ENCODE measurements around the gene COX7A2L.
A peak's percentile ranks its signal among the peaks of the same experiment; 100 is the strongest.
"Not testable (repeated sequence)": the region's sequence is repeated elsewhere in the genome, so short reads cannot be mapped to it uniquely, and the experiment has no call there.

Gene COX7A2L, protein sequence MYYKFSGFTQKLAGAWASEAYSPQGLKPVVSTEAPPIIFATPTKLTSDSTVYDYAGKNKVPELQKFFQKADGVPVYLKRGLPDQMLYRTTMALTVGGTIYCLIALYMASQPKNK

GRCh38 chr2:42360890-42361727 is at the start of gene COX7A2L:
Gene COX7A2L (minus strand): TSS chr2:42361217. CDS start chr2:42361161, 56 bp downstream.
- DNase-seq, result peak; percentile 93

GRCh38 chr2:42408009-42408408 is 47.0 kb upstream of the COX7A2L start:
- DNase-seq, result no peak

DNA sequence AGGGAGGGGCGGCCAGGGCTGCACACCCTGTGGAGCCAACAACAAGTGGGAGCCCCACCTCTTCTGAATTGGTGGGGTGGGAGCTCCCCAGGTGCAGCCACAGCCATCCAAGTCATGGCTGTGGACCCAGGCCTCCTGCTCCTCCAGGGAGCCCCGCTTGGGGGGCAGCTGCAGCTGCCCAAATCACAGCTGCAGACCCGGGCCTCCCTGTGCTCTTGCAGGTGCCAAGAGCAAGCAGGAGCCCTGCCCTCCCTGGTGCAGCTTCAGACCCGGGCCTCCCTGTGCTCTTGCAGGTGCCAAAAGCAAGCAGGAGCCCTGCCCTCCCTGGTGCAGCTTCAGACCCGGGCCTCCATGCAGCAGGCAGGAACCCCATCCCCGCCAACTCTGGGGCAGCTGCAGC is 46.5 kb upstream of the COX7A2L start:
- DNase-seq, result no peak

GRCh38 chr2:42404676-42405075 is 43.7 kb upstream of the COX7A2L start:
- no peak for DNase-seq

GRCh38 chr2:42401773-42402172 is 40.8 kb upstream of the COX7A2L start:
- no peak for DNase-seq

- not testable (repeated sequence) for DNase-seq
These were observed 37.0 kb upstream of the COX7A2L start for GRCh38 chr2:42398052-42398451.

GRCh38 chr2:42393320-42393719 is 32.3 kb upstream of the COX7A2L start:
- DNase-seq, result not testable (repeated sequence)

- DNase-seq, result no peak
These were observed 31.2 kb upstream of the COX7A2L start for GRCh38 chr2:42392191-42392590.

DNA sequence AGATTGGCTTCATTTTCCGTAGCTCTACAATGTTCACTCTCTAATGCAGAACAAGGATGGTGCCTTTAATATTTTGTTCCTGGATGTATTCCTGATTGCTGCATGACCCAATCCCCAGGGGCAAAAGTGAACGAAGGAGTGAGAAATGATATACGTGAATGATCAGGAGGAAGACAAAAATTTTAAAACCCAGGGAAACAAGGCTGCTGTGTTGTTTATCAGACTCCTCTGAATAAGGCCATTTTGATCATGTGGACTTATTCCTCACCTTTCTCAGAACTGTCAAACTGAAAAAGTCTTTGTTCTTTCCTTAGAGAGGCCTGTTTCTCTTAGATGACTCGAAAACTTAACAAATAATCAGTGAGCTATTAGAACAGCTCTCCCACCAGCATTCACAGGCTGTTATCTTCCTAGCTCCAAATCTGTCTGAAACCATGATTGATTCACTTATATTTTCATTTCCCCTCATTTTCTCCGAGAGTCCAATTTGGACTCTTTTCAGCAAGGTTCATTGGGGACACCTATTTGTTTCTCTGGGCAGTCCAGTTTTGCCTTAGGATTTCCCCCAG is 29.5 kb upstream of the COX7A2L start:
- no peak for DNase-seq

DNA sequence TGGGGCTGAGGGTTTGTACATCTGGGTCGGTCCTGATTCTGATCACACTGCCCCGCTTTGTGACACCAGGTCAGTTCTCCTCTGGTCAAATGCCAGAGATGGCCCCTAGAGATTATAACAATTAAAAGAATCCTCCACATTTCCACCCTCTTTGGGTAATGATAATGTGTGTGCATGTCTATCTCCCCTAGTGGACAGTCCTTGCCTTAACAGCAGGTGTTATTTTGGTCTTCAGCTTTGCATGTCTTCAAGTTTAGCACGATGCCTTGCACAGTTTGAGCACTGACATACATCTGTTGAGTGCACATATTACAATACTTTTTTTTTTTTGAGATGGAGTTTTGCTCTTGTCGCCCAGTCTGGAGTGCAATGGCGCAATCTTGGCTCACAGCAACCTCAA is 25.7 kb upstream of the COX7A2L start:
- DNase-seq, result no peak

- no peak for DNase-seq
These were observed 24.2 kb upstream of the COX7A2L start for GRCh38 chr2:42385225-42385624.

DNA sequence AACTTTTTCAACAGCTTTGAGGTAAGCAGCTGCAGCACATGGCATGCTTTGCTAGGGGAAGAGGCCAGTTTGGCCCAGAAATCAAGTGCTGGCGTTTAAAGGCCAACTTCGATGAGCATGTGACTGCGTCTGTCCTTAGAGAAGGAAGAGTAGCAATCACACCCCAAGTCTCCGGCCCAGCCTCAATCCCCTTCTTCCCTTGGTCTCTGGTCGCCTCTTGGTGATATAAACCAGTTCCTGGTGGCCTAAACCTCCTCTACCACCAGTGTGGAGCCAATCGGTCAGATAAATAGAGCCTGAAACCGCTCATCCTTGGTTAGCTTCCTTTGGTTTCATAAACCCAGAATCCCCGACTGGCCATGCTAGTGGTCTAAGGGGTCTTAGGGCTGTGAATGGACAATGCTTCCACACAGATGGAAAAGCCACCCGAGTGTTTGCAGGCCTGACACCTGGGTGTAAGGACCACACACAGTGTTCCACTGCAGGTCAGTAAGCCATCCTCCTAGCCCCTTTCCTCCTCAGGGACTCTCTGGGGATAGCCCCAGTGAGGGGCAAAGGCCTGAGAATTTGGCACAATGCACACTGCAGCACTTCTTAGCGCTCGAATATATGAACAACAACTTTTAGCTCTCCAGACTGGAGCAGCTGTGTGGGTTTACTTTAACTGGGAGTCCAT is 23.0 kb upstream of the COX7A2L start:
- DNase-seq, result no peak

GRCh38 chr2:42382144-42382543 is 21.1 kb upstream of the COX7A2L start:
- DNase-seq, result no peak

GRCh38 chr2:42380026-42380425 is 19.0 kb upstream of the COX7A2L start:
- DNase-seq, result not testable (repeated sequence)

- no peak for DNase-seq
These were observed 17.4 kb upstream of the COX7A2L start for GRCh38 chr2:42378415-42378814.

GRCh38 chr2:42376758-42377157 is 15.7 kb upstream of the COX7A2L start:
- DNase-seq, result no peak

- DNase-seq, result no peak
These were observed 11.6 kb upstream of the COX7A2L start for GRCh38 chr2:42372474-42373200.

DNA sequence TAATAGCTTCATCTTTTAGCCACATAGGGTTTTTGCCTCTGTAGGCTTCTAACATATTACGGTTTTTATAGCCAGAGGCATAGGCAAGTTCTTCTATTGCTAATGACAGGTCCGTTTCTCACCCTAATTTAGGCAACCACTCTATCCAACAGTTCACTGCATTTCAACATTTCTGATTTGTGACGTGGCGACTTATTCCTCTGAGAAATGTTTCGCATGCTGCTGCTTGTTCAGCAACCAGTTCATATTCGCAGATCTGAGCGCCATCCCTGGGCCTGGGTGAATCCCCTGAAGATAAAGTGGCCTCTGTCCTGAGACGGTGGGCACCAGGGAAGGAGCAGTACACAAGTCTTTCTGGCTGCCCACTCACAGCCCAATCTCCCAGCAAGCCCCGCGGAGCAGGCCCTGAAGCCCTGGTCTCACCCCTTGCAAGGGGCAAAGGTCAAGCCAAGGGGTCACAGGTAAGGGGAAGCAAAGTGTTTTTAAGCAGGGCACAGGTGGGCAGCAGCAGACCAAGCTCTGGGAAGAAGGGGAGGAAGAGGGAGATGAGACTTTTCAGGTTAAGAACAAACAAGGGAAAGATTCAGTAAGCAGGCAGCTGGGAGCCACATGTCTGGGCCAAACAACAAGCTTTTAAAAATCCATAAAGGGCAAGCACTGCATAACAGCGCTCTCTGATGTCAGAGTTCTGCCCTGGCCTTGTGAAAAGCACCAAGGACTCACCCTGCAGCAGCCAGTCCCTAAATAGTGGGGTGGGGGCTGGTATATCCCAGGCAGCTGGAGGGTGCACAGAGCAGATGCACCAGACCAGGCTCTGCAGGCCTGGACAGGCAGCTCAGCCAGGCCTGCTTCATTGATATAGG is 10.8 kb upstream of the COX7A2L start:
- DNase-seq, result no peak

- DNase-seq, result no peak
These were observed 8.7 kb upstream of the COX7A2L start for GRCh38 chr2:42369532-42370229.

- DNase-seq, result no peak
These were observed 8.0 kb upstream of the COX7A2L start for GRCh38 chr2:42368817-42369531.

- no peak for DNase-seq
These were observed 6.8 kb upstream of the COX7A2L start for GRCh38 chr2:42367835-42368234.
